ENCODE measurements around the gene MRFAP1. TPM values are rescaled to one million over a fixed set of nuclear protein-coding genes. Genes with fewer than 3 reads are reported as not detected.
A peak's percentile ranks its signal among the peaks of the same experiment; 100 is the strongest.

The MRFAP1 gene
- 184 and 194 TPM in 2 replicates for total RNA-seq

GRCh38 chr4:6640292-6641163 lies at the start of gene MRFAP1:
Gene MRFAP1, plus strand, starts transcription at chr4:6640685. Its CDS starts 178 bp downstream, at chr4:6640863.
- DNase-seq (ENCODE audit: low read depth, low spot score), result peak; percentile 78

- no peak for DNase-seq (ENCODE audit: low read depth, low spot score)
Observed at GRCh38 chr4:6591313-6591712, 49.2 kb upstream of the MRFAP1 start.

- DNase-seq (ENCODE audit: low read depth, low spot score), result no peak
Observed at GRCh38 chr4:6591781-6592180, 48.7 kb upstream of the MRFAP1 start.

GRCh38 chr4:6592804-6593563 lies 47.5 kb upstream of the MRFAP1 start:
- DNase-seq (ENCODE audit: low read depth, low spot score), result no peak

GRCh38 chr4:6594341-6594740 lies 46.1 kb upstream of the MRFAP1 start:
- DNase-seq (ENCODE audit: low read depth, low spot score), result no peak

GRCh38 chr4:6594826-6595355 lies 45.6 kb upstream of the MRFAP1 start:
- DNase-seq (ENCODE audit: low read depth, low spot score), result no peak

GRCh38 chr4:6595897-6596537 lies 44.5 kb upstream of the MRFAP1 start:
- no peak for DNase-seq (ENCODE audit: low read depth, low spot score)

- no peak for DNase-seq (ENCODE audit: low read depth, low spot score)
Observed at GRCh38 chr4:6596948-6597347, 43.5 kb upstream of the MRFAP1 start.

- DNase-seq (ENCODE audit: low read depth, low spot score), result no peak
Observed at GRCh38 chr4:6598127-6598526, 42.4 kb upstream of the MRFAP1 start.

- DNase-seq (ENCODE audit: low read depth, low spot score), result no peak
Observed at GRCh38 chr4:6598641-6599040, 41.8 kb upstream of the MRFAP1 start.

GRCh38 chr4:6601661-6602250 lies 38.7 kb upstream of the MRFAP1 start:
- no peak for DNase-seq (ENCODE audit: low read depth, low spot score)

- DNase-seq (ENCODE audit: low read depth, low spot score), result no peak
Observed at GRCh38 chr4:6602289-6602688, 38.2 kb upstream of the MRFAP1 start.

GRCh38 chr4:6603128-6603527 lies 37.4 kb upstream of the MRFAP1 start:
- no peak for DNase-seq (ENCODE audit: low read depth, low spot score)

GRCh38 chr4:6605114-6605513 lies 35.4 kb upstream of the MRFAP1 start:
- DNase-seq (ENCODE audit: low read depth, low spot score), result no peak

- no peak for DNase-seq (ENCODE audit: low read depth, low spot score)
Observed at GRCh38 chr4:6605605-6606004, 34.9 kb upstream of the MRFAP1 start.

GRCh38 chr4:6606465-6607235 lies 33.8 kb upstream of the MRFAP1 start:
- DNase-seq (ENCODE audit: low read depth, low spot score), result no peak

- no peak for DNase-seq (ENCODE audit: low read depth, low spot score)
Observed at GRCh38 chr4:6607368-6608055, 33.0 kb upstream of the MRFAP1 start.

GRCh38 chr4:6608758-6609414 lies 31.6 kb upstream of the MRFAP1 start:
- DNase-seq (ENCODE audit: low read depth, low spot score), result no peak

GRCh38 chr4:6609415-6610079 lies 30.9 kb upstream of the MRFAP1 start:
- no peak for DNase-seq (ENCODE audit: low read depth, low spot score)
